ENCODE results near the gene CASKIN2.

- TF ChIP-seq POLR2A (IDR thresholded peaks at IDR 0.05) (no peak), CTCF (IDR thresholded peaks at IDR 0.05) (no peak)
Observed at GRCh38 chr17:75468291-75468754, 47.0 kb downstream of the CASKIN2 start.
